Tibial nerve (tissue), 4 donors: ENCODE data around the gene SETD1A. TPM values are rescaled to one million over a fixed set of nuclear protein-coding genes. Genes with fewer than 3 reads are reported as not detected.

Experiments used
- DNase-seq, 2 donors: peaks; one replicate each; pipeline ENCODE4 v3.0.0-alpha.2; 2019; ENCODE audit warnings: low spot score in 2 of 2
- H3K27ac ChIP-seq, 4 donors: fragments of 200-600 bp; sonication (generic) in 3 of 4; one replicate each; pipeline ENCODE4 v1.5.1; 2017 to 2019; ENCODE audit warnings: mild to moderate bottlenecking in 1 of 4
- H3K27me3 ChIP-seq, 2 donors: fragments of 200-600 bp; sonication (generic) in 1 of 2; one replicate each; pipeline versions ENCODE4 v1.5.1 to v1.6.0; 2017 to 2019
- H3K36me3 ChIP-seq, 3 donors: fragments of 200-600 bp; sonication (generic); one replicate each; pipeline ENCODE4 v1.5.1; 2018 to 2019
- H3K4me1 ChIP-seq, 4 donors: fragments of 200-600 bp; sonication (generic) in 3 of 4; one replicate each; pipeline ENCODE4 v1.5.1; 2017 to 2019
- H3K4me3 ChIP-seq, 4 donors: fragments of 200-600 bp; sonication (generic) in 3 of 4; one replicate each; pipeline ENCODE4 v1.5.1; 2017 to 2019; ENCODE audit warnings: mild to moderate bottlenecking in 1 of 4, moderate library complexity in 1 of 4
- H3K9me3 ChIP-seq, 4 donors: fragments of 200-600 bp; sonication (generic) in 3 of 4; one replicate each; pipeline ENCODE4 v1.5.1; 2017 to 2019
- CTCF ChIP-seq, 5 experiments: fragments of 200-600 bp in 3 of 5; fragments of 450-650 bp in 2 of 5; sonication (generic) in 3 of 5; IDR thresholded peaks; one replicate each; pipeline ENCODE4 v1.5.1; 2016 to 2019; ENCODE audit warnings: antibody characterized with exemption in 5 of 5, mild to moderate bottlenecking in 3 of 5, moderate library complexity in 2 of 5
- EP300 ChIP-seq, 2 donors: sonication (generic); formaldehyde crosslinking; IDR thresholded peaks; one replicate each; pipeline ENCODE4 v1.6.1; 2017; ENCODE audit warnings: antibody characterized with exemption in 2 of 2, mild to moderate bottlenecking in 1 of 2
- POLR2A ChIP-seq, 2 donors: fragments of 450-650 bp; IDR thresholded peaks; one replicate each; pipeline ENCODE4 v1.6.1; 2017; ENCODE audit warnings: antibody characterized with exemption in 2 of 2, mild to moderate bottlenecking in 2 of 2, moderate library complexity in 2 of 2
- WGBS, 2 donors: methylation state at CpG; one replicate each; pipeline ENCODE4 v1.1.5; 2018; 5-methylcytosine and 5-hydroxymethylcytosine counted together
- total RNA-seq, 4 donors: library from RNA; depleted of rRNA; stranded (reverse); fragments of >200 nt; gene quantifications; one replicate each; pipeline ENCODE4 v1.1.0, GENCODE V29; 2016

Gene SETD1A
- total RNA-seq, 4 donors from 2014 or later: 7.9 to 17.1 (median 10.7) TPM

GRCh38 chr16:30941600-30942425 lies 15.7 kb upstream of the SETD1A start:
- WGBS, 2 donors: 19% methylated on average over 8 to 14 of the region's 15 CpGs
- peaks cover 0 to 14% (median 4%) of the 10 kb centered on the region in 4 donors for H3K4me1 ChIP-seq
- H3K4me3 ChIP-seq: no peak overlapping the region
- TF ChIP-seq EP300 (IDR thresholded peaks at IDR 0.05): no peak
- TF ChIP-seq CTCF (IDR thresholded peaks at IDR 0.05): peak; percentile 80 to 92 (median 90)
- no peak for TF ChIP-seq POLR2A (IDR thresholded peaks at IDR 0.05)
- no peaks in the 10 kb centered on the region for H3K27me3 ChIP-seq
- no peak overlapping the region for H3K27ac ChIP-seq
- no peaks in the 10 kb centered on the region for H3K9me3 ChIP-seq
- peak; percentile 48 to 51 for DNase-seq
- H3K36me3 ChIP-seq: peaks cover 0 to 70% (median 0%) of the 10 kb centered on the region in 3 donors

DNA sequence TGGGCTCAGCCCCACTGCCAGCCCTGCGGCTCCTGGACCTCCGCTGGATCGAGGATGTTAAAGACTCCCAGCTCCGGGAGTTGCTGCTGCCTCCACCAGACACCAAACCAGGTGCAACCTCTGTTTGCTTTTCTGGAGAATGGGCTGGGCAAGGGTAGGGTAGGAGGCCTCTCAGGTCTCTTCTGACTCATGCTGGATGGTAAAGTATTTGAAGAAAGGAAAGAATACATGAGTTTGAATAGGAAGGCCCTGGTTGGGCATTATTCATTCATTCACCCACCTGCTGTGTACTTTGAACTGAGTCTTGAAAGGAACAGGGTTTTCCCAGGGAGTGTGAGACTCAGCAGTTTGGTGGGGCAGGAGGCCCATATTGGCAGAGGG lies 15.1 kb upstream of the SETD1A start:
- Histone ChIP-seq H3K4me3 (no peak overlapping the region), H3K4me1 (peaks cover 0 to 14% (median 4%) of the 10 kb centered on the region in 4 donors), H3K36me3 (peaks cover 0 to 70% (median 0%) of the 10 kb centered on the region in 3 donors), H3K9me3 (no peaks in the 10 kb centered on the region), H3K27ac (no peak overlapping the region), H3K27me3 (no peaks in the 10 kb centered on the region)
- TF ChIP-seq EP300 (IDR thresholded peaks at IDR 0.05) (no peak), POLR2A (IDR thresholded peaks at IDR 0.05) (no peak), CTCF (IDR thresholded peaks at IDR 0.05) (no peak)
- 71 to 89% methylated on average over 4 of the region's 4 CpGs for WGBS, 2 donors
- no peak for DNase-seq

- Histone ChIP-seq H3K36me3 (peaks cover 0 to 66% (median 0%) of the 10 kb centered on the region in 3 donors), H3K27ac (no peak overlapping the region), H3K4me3 (no peak overlapping the region), H3K4me1 (peaks cover 0 to 20% (median 4%) of the 10 kb centered on the region in 4 donors), H3K9me3 (no peaks in the 10 kb centered on the region), H3K27me3 (no peaks in the 10 kb centered on the region)
- TF ChIP-seq CTCF (IDR thresholded peaks at IDR 0.05): no peak
- TF ChIP-seq EP300 (IDR thresholded peaks at IDR 0.05): no peak
- TF ChIP-seq POLR2A (IDR thresholded peaks at IDR 0.05): no peak
- no peak for DNase-seq
These were observed 13.2 kb upstream of the SETD1A start for GRCh38 chr16:30944352-30944751.

- TF ChIP-seq EP300 (IDR thresholded peaks at IDR 0.05): no peak
- no peak for TF ChIP-seq CTCF (IDR thresholded peaks at IDR 0.05)
- TF ChIP-seq POLR2A (IDR thresholded peaks at IDR 0.05): no peak
- Histone ChIP-seq H3K27ac (no peak overlapping the region), H3K36me3 (peaks cover 0 to 46% (median 0%) of the 10 kb centered on the region in 3 donors), H3K4me1 (peaks cover 0 to 37% (median 18%) of the 10 kb centered on the region in 4 donors), H3K27me3 (no peaks in the 10 kb centered on the region), H3K9me3 (no peaks in the 10 kb centered on the region), H3K4me3 (no peak overlapping the region)
- 84 to 86% methylated on average over 37 of the region's 38 CpGs for WGBS, 2 donors
- DNase-seq: no peak
These were observed 10.6 kb upstream of the SETD1A start for GRCh38 chr16:30946671-30947540.

GRCh38 chr16:30947541-30947858 lies 10.1 kb upstream of the SETD1A start:
- TF ChIP-seq POLR2A (IDR thresholded peaks at IDR 0.05): no peak
- no peak for TF ChIP-seq CTCF (IDR thresholded peaks at IDR 0.05)
- TF ChIP-seq EP300 (IDR thresholded peaks at IDR 0.05): no peak
- DNase-seq: no peak
- H3K36me3 ChIP-seq: peaks cover 0 to 43% (median 0%) of the 10 kb centered on the region in 3 donors
- 57 to 67% methylated on average over 3 of the region's 3 CpGs for WGBS, 2 donors
- H3K27me3 ChIP-seq: no peaks in the 10 kb centered on the region
- peaks cover 0 to 37% (median 15%) of the 10 kb centered on the region in 4 donors for H3K4me1 ChIP-seq
- H3K27ac ChIP-seq: peak overlapping the region; percentile 89 to 97 (median 95)
- H3K4me3 ChIP-seq: peak overlapping the region in 2 of 4 donors; percentile 78 to 79
- no peaks in the 10 kb centered on the region for H3K9me3 ChIP-seq
